Stimulated activated naive CD4-positive, alpha-beta T cell (primary cell): ENCODE results near the gene CARNS1.

ENCODE experiments used
- DNase-seq, 6 experiments: peaks; one replicate each; lab custom pipeline; 2025; lab: John Stamatoyannopoulos, UW

CARNS1 gene, protein sequence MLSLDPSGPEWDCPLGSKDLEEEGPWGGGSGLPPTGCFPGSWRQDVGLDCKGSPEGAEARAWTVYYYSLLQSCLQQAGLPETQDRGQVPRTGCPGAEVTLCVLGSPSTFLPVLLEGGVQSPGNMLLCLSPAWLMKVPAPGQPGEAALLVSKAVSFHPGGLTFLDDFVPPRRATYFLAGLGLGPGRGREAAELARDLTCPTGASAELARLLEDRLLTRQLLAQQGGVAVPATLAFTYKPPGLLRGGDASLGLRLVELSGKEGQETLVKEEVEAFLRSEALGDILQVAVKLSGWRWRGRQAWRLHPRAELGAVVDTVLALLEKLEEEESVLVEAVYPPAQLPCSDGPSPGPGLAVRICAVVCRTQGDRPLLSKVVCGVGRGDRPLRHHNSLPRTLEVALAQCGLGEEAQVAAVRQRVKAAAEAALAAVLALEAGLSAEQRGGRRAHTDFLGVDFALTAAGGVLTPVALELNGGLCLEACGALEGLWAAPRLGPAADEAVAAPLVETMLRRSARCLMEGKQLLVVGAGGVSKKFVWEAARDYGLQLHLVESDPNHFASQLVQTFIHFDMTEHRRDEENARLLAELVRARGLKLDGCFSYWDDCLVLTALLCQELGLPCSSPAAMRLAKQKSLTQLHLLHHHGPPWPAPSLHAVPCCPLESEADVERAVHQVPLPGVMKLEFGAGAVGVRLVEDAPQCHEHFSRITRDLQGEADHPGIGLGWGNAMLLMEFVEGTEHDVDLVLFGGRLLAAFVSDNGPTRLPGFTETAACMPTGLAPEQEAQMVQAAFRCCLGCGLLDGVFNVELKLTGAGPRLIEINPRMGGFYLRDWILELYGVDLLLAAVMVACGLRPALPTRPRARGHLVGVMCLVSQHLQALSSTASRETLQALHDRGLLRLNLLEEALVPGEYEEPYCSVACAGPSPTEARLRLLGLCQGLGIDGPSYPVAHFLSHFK

DNA sequence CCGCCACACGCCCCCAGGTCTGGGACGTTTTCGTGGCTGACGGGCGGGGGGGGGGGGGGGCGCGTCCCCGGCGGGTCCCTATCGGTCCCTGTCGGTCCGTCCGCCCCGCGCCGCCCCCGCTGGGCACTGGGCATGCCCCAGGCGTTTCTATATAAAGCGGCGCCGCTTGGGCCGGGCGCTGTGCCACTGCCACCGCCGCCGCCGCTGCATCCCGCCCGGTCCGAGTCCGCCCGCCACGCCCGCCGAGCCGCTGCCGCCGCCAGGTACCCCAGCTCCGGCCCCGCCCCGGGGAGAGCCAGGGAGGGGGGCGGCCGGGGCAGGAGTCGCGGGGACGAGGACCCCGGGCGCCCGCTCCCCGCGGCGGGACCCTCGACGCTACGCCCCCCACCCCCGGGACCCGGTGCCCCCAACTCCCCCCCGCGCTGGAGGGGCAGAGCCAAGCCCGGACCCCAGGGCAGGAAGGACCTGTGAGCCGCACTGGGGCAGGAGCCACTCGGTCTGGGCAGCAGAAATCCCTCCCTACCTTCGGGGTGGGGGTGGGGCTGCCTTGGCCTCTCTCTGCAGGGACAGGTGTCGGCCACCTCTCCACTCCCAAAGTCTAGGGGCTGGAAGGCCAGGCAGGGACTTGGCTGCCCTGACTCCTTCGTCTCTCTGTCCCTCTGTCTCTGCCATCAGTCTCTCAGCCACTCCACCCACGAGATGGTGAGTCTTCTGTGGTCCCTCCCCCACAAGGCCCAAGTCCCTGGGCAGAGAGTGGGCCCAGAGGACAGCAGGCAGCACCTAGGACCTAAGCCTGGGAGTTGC lies at the start of gene CARNS1:
TSS of gene CARNS1 (plus strand) at position 178 of the 804 bp plus-strand sequence. CDS start at position 700, 522 bp downstream.
- no peak for DNase-seq

DNA sequence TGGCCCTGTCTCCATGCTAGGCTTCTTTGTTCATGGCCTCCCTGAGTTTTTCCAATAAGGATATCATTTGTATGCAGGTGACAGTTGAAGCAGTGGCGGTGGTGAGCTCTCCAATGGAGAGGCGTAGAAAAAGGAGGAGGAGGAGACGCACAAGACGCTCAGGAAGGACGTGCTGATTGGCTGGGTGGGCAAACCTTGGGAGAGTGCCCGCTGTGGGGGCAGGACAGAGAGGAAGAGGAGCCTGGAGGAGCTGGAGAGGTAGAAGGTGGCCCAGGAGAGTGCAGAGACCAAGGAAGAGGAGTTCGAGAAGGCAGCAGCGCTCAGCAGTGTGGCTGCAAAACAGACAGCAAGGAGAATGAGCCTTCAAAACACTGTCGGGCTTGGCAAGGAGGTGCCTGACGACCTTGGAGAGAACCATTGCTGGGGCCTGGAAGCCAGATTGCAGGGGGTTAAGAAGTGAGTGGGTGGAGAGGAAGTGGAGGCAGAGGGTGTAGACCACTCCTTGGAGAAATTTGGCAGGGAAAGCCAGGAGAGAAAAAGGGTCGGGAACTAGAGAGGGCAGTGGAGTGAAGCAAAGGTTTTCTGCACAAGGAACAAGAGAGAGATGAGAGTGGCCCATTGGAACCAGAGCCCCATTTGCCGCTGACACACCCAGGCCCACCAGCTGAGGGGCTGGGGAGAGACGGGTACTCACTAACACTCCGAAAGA lies 49.6 kb upstream of the CARNS1 start:
- DNase-seq = no peak

DNA sequence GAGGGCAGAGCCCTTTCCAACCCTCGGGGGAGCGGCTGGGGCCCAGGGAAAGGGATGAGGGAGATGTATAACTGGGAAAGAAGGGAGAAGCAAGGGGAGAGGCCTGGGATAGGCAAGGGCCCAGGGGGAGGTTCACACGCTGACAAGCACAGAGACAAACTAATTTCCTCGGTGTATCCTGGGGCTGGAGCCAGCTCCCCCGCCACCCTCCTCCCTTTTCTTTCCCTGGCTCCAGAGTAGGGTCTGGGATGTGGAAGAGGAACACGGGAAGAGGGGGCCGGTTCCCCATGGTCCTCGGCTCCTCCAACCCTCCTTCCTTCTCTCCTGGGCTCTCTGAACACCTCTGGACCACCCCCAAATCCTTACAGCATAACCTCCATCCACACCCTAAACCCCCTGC lies 48.9 kb upstream of the CARNS1 start:
- DNase-seq = no peak

DNA sequence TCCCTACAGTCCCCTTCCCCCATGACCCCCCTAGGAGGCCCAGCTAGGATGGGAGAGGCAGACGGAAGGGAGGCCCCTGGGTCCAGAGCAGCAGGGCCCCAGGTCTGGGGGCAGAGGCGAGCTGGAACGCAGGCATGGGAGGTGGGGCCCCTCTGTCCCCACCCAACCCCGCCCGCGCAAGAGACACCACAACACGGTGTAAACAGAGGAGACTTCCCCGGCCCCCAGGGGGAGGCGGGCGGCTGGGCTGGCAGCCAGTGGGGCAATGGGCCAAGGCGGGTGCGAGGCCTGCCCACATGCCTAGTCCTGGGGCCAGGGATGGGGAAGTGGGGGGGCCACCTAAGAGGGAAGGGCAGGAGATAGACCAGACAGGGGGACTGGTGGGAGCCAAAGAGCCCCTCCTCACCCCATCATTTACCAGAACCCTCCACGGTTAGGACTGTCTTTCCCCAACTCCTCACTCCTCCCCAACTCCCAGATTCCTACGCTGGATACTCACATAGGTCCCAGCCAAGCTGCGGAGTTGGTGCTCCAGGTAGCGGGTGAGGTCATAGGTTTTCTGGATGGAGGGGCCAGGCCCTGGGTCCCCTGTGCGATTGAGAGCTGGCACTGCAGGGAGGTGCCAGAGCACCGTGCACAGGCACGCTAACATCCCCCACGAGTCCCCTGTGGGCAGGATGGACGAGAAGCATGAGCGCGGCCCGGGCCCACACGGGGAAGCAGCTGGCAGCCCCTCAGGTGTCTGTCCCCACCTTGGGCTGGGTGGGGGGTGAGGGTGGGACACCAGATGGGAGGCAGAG lies 48.3 kb upstream of the CARNS1 start:
- no peak for DNase-seq

DNA sequence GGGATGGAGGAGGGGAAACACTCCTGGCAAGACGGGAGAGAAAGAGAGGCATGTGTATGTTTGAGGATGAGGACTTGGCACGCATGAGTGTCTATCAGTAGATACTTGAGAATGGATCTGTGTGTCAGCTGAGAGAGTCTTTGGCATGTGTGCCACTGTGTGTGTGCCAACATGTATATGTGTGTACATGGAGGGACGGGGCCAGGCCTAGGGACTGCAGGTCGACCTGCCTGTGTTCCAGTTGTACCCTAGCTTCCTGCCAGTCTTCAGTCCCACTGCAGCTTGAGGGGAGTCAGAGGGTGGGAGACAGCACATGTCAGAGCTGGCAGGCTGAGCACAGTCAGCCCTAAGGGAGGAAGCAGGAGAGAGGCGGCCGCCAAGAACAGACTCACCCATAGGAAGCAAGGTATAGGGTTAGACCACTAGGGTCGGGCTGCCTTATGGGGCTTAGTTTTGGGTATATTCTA lies 47.7 kb upstream of the CARNS1 start:
- DNase-seq = no peak

DNA sequence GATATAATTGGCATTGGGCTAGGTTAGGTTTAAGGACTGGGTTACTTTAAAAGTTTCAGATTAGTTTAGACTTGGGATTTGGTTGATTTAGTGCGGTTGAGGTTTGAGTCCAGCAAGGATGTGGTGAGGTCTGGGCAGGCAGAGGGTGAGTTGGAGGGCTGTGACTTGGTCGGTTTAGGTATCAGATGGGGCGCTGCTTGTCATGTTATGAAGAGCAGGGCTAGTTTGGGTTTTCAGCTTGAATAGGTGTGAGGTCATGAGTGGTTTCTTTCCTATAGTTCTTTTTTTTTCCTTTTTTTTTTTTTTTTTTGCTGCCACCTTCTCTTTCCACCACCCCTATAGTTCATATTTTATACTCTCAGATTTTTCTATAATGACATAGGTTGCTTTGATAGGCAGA lies 46.9 kb upstream of the CARNS1 start:
- DNase-seq = no peak

DNA sequence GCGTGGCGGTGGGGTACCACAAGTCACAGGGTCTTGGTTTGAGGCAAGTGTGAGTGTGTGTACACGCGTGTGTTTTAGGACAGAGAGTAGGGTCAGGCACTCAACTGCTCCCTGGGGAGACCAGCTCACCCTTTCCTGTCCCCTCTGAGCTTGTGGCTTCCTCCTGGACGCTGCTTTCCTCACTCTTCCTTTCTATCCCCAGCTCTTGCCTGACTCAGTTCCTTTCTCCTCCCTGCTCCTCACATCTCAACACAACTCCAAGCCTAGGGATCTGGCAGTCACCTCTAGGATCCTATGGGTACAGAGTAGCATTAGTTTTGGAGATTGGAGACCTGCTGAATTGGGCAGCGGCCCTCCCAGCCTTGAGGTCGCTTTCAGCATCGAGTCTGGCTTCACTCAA lies 46.2 kb upstream of the CARNS1 start:
- no peak for DNase-seq

DNA sequence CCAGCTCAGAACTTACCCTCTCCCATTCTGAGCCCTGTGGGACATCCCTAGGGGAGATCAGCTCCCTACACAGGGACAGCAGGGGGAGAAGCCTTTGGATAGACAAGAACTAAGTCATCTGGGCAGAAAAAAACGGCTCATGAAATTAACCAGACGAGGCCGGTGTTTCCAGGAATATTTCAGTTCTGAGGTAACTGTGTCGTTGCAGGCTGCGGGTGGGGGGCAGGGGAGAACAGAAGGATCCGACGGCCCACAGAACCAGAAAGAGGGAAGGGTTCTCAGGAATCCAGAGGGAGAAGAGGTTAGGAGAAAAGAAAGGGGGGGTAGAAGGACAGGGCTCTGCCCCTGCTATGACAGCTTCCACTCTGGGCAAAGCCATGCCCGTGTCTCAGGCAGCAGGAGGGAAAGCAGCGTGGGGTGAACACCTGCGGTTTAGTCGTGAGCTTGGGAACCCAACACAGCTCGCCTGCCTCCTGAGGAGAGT lies 45.6 kb upstream of the CARNS1 start:
- DNase-seq = no peak

DNA sequence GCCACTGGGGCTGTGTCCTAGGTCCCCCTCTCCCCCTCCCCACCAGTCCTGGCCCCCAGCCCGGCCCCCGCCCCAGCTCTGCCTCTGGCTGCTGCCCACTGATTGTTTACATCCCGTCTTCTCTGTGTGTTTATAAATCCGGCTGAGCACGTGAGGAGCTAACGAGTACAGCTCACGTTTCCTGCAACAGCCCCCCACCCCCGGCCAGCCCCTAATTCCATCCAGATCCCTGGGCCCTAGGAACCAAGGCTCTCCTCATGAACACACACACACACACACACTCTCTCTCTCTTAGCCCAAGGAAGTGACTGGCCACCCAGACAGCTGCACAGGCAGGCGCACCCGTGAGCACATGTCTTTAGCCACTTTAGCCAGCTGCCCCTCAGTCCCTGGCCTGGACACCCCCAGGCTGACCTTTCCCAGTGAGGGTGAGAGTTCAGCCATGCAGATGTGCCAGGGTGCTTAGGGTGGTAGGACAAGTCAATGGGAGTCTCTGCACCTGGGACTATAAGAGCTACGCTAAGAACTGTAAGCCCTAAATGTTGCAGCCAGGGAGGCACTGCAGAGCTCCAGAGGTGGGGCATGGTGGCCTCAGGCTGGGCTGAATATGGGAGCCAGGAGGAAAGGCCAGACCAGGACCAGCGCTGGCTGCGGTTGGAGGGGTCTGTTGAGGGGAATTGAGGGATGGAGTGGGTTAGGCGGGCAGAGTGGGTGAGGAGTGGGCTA lies 45.0 kb upstream of the CARNS1 start:
- no peak for DNase-seq

DNA sequence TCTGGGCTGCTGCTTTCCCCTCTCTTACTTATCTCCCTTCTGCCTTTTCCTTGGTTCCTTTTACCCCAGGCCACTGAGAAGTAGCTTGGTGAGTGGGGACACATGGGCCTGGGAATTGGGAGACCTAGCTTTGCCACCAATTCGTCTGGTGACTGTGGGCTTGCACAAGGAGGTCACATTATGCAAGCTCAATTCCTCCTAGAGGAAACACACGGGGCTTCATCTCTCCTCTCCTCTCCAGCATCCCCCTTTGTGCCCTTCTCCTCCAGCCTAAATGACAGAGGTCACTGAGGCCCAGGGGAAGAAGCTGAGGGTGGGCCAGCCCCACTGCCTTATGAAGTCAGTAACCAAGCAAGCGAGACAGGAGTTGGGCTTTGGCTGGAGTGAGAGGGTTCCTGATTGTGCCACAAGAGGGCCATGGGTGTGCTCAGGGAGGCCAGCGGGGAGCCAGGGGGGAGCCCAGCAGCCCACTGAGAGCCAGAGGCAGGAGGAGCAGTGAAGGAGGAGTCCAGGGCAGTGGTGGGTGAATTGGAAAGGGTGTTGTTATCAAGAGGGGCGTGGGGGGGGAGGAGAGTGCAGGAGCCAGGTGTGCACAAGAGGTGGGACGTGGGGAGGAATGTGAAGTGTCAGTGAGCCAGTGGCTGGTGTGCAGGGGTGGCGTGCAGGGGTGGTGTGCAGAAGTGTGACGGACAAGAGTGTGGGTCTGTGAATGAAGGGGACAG lies 44.1 kb upstream of the CARNS1 start:
- peak in 1 of 6 experiments; percentile 27 for DNase-seq

DNA sequence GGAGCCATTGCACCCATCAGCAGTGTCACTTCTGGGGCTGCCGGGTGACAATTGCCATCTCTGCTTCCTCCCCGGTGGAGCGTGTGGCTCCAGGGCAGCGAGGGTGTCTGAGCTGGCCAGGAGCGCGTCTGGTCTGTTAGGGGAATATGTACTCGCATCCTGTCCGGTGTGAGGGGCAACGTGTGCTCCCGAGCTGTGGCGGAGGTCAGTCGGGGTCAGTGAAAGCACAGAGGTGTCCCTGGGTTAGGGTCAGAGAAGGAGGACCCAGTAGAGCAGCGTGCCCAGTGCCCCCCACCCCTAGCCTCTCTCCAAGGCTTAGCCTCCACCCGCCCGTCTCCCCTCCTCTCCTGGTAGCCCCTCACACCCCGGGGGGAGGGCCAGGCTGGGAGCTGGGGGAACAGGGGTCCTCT lies 43.6 kb upstream of the CARNS1 start:
- DNase-seq = no peak

DNA sequence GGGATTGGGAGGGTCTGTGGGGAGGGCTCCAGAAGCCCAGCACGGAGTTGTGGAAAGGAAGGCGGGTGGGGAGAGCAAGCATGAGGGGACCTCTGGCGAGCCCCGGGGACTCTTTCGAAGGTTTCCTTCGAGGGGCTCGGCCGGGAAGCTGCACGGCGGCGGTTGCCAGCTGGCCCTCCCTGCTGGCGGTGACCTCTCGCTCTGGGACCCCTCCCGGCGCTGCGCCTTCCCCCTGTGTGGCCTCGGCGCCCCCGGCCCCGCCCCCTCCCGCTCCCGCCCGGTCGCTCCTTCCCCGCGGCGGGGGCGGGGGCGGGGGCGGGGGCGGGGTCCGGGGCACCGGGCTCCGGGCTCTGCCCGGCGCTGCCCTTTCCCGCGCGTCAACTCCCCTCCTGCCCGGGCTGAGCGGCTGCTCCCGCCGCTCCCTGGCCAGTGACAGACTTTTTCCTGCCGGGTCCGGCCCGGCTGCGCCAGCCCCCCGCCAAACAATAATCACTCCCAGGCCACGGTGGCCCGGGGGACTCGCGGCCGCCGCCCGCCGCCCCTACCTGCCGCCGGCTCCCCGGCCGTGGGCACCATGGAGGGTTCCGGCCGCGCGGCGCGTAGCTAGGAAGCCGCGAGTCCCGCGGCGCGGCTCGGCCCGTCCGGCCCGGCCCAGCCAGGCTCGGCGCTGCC lies 43.0 kb upstream of the CARNS1 start:
- DNase-seq = peak in 2 of 6 experiments; percentile 17 to 21

DNA sequence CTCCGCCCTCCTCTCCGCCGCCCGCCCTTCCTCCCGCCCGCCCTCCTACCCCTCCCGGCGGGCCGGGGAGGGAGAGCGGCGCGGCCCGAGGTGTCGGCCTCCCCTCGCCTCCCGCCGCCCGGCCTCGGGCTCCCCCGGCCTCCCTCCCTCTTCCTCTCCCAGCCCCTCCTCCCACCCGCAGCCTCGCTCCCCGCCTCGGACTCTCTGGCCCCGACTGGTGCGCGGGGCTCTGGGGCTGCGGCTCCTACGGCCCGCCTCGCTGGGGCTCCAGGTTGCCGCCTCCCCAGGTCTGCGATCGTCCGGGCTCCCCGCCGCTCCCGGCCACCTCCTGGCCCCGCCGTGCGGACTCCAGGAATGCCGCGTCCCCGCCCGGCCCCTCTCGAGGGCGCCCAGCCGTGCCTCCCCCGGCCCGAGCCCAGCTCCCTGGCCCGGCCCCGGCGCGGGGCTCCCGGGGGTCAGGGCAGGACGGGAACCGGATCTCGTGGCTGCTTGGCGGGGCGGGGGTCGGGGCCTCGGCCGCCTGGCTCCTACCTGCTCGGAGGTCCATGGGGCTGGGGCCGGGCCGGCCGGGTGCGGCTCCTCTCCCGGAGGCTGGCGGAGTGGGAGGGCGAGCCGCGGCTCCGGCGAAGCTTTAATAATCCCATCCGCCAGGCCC lies 42.4 kb upstream of the CARNS1 start, which contains the start of gene CLCF1:
TSS of gene CLCF1 (minus strand) at position 606 of the 655 bp plus-strand sequence. CDS start at position 547, 59 bp downstream.
- peak in 1 of 6 experiments; percentile 34 for DNase-seq

DNA sequence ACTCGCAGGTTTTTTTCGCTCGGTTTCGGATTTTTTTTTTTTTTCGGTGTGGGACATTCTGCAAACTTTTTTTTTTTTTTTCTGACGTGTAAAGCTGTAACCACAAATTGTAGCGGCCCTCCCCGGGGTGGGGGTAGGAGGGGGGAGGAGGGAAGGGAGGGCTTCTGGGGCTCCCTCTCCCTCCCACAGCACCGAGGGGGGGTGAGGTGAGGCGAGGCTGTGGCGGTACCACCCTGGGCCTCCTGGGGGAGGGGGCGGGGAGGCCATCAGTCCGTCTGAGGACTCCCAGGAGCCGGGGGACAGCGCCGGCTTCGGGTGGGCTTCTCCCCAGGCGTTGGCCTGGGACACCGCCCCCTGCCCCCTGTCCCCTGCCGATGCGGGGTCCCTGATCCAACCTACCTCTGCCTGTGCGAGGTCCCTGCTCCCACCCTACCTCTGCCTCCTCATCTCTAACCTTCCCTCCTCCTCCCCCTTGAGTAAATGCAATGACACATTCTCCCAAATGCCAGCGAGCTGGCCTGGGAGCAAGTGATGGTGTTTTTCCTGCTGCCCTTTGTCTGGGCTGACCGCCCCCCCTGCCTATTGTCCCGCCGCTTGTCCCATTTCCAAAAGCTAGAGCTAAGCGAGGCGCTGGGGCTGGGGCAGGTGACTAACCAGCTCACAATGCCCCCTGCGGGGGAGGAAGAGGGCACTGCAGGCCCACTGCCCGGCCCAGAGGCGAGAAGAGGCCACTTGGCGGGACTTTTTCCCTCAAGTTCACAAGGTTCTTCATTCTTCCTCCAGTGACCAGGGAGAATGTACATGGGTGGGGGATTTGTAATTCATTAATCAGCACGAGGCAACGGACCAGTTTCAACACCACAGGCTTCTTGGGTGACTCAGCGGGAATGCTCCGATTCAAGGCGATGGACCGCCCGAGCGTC lies 41.6 kb upstream of the CARNS1 start:
- DNase-seq = peak; percentile 39 to 67 (median 52)

DNA sequence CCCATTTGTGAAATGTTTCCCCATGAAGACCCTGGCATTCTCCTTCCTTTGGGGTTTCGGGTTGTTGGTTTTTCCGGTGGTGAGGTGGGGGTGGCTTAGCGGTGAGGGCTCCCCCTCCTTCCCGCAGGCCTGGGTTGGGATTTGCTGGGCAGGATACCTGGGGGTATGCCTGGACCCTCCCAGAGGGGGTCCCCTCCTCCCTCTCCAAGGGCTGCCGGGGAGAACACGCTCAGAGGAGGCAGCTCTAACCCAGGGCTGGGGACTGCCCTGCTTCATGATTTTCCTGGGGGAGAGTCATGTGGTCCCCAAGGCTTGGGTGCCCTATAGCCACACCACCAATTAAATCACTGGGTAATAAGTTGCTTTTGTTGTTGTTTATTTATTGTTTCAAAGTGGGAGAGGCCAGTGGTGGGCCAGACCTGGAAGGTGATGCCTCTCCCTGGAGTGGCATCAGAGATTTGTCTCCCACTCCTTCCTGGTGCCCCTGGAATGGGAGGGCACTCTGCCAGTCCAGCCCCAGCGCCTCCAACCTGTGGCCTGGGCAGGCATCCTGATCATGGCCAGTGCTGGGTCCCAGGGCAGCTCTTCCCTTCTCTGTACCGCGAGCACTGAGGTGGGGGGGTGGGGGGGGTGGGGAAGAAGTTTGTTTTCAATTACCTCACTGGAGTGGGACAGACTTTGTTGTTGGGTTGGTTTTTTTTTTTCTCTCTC lies 40.8 kb upstream of the CARNS1 start:
- no peak for DNase-seq
